Neural cell (in vitro differentiated cells): ENCODE results near the gene LPCAT1. TPM values are rescaled to one million over a fixed set of nuclear protein-coding genes. Genes with fewer than 3 reads are reported as not detected.

ENCODE experiments used
- H2AFZ ChIP-seq: fragments of 200-600, 300-800 bp; sonication (generic), shearing (Covaris generic); 2 replicates; pipeline ENCODE4 v1.6.0; 2014; ENCODE audit warnings: low read depth, mild to moderate bottlenecking, antibody characterized with exemption, low read length, moderate library complexity
- H3F3A ChIP-seq: fragments of 200-600 bp; shearing (Covaris generic); 2 replicates; pipeline ENCODE4 v1.6.1; 2016; ENCODE audit warnings: mild to moderate bottlenecking, moderate library complexity, mixed read lengths, antibody characterized with exemption, low read length; ENCODE audit not compliant: insufficient read depth, poor library complexity, severe bottlenecking
- H3K27ac ChIP-seq: fragments of 200-600, 300-800 bp; sonication (generic), shearing (Covaris generic); 2 replicates; pipeline ENCODE4 v1.5.1; 2014; ENCODE audit warnings: mild to moderate bottlenecking, low read length, moderate library complexity
- H3K27me3 ChIP-seq: fragments of 300-800, 200-600 bp; sonication (generic), shearing (Covaris generic); 2 replicates; pipeline ENCODE4 v1.6.0; 2014; ENCODE audit warnings: mild to moderate bottlenecking, low read depth, low read length, moderate library complexity; ENCODE audit not compliant: insufficient read depth
- H3K36me3 ChIP-seq: fragments of 300-800, 200-600 bp; sonication (generic), shearing (Covaris generic); 2 replicates; pipeline ENCODE4 v1.5.1; 2014; ENCODE audit warnings: mild to moderate bottlenecking, antibody characterized with exemption, low read length, moderate library complexity; ENCODE audit not compliant: insufficient read depth
- H3K4me2 ChIP-seq: fragments of 300-800, 200-600 bp; sonication (generic), shearing (Covaris generic); 2 replicates; pipeline ENCODE4 v1.6.0; 2014; ENCODE audit warnings: mild to moderate bottlenecking, low read length
- H3K4me3 ChIP-seq: fragments of 300-800, 200-600 bp; sonication (generic), shearing (Covaris generic); 2 replicates; pipeline ENCODE4 v1.5.1; 2014; ENCODE audit warnings: mild to moderate bottlenecking, low read length, moderate library complexity
- H3K79me2 ChIP-seq: fragments of 200-600 bp; shearing (Covaris generic); replicated peaks from 2 replicates; pipeline ENCODE4 v1.6.0; 2014; ENCODE audit warnings: mild to moderate bottlenecking, low read length, moderate library complexity; ENCODE audit not compliant: insufficient read depth
- H3K9ac ChIP-seq: fragments of 300-800, 200-600 bp; sonication (generic), shearing (Covaris generic); 2 replicates; pipeline ENCODE4 v1.6.1; 2016; ENCODE audit warnings: mild to moderate bottlenecking, low read length, mixed read lengths
- H3K9me2 ChIP-seq: fragments of 200-600 bp; shearing (Covaris generic); 2 replicates; pipeline ENCODE4 v1.6.1; 2016; ENCODE audit warnings: mild to moderate bottlenecking, low read length, mixed read lengths; ENCODE audit not compliant: insufficient read depth
- H3K9me3 ChIP-seq: fragments of 200-600, 300-800 bp; sonication (generic), shearing (Covaris generic); 2 replicates; pipeline ENCODE4 v1.6.1; 2016; ENCODE audit warnings: mild to moderate bottlenecking, mixed run types, low read length, moderate library complexity, mixed read lengths
- H4K20me1 ChIP-seq: fragments of 200-600 bp; shearing (Covaris generic); 2 replicates; pipeline ENCODE4 v1.6.1; 2016; ENCODE audit warnings: mild to moderate bottlenecking, mixed run types; ENCODE audit not compliant: insufficient read depth
- EP300 ChIP-seq: fragments of 450-650 bp; conservative IDR thresholded peaks from 2 replicates; pipeline ENCODE4 v1.6.1; 2014; ENCODE audit warnings: antibody characterized with exemption, mild to moderate bottlenecking, moderate library complexity; ENCODE audit not compliant: poor library complexity, severe bottlenecking
- EZH2 ChIP-seq: fragments of 200-600, 300-800 bp; shearing (Covaris generic), sonication (generic); IDR thresholded peaks from 2 replicates; pipeline ENCODE4 v1.6.1; 2014; ENCODE audit warnings: antibody characterized with exemption, low read length, borderline replicate concordance, mild to moderate bottlenecking; ENCODE audit not compliant: insufficient read depth, poor library complexity, severe bottlenecking
- MXI1 ChIP-seq: fragments of 450-650 bp; conservative IDR thresholded peaks from 2 replicates; pipeline ENCODE4 v1.6.1; 2014; ENCODE audit warnings: antibody characterized with exemption, mild to moderate bottlenecking; ENCODE audit not compliant: poor library complexity, severe bottlenecking
- POLR2AphosphoS5 ChIP-seq: IDR thresholded peaks from 2 replicates; pipeline ENCODE4 v1.6.1; 2012
- RAD21 ChIP-seq: fragments of 450-650 bp; conservative IDR thresholded peaks from 2 replicates; pipeline ENCODE4 v1.6.1; 2014; ENCODE audit warnings: antibody characterized with exemption, mild to moderate bottlenecking, moderate library complexity
- SMC3 ChIP-seq: fragments of 450-650 bp; conservative IDR thresholded peaks from 2 replicates; pipeline ENCODE4 v1.6.1; 2014; ENCODE audit warnings: antibody characterized with exemption, mild to moderate bottlenecking, moderate library complexity; ENCODE audit not compliant: poor library complexity
- TAF1 ChIP-seq: IDR thresholded peaks from 2 replicates; pipeline ENCODE4 v1.6.1; 2012; ENCODE audit warnings: low read depth
- polyA plus RNA-seq: library from polyadenylated mRNA; depleted of rRNA; stranded (reverse); fragments of >200 nt; gene quantifications from 2 replicates; pipeline ENCODE4 v1.2.3, GENCODE V29; 2014
- TF ChIP-seq, protein P1 (sequence below): fragments of 450-650 bp; IDR thresholded peaks from 2 replicates; pipeline ENCODE4 v1.5.1; 2014; ENCODE audit warnings: antibody characterized with exemption, mild to moderate bottlenecking, moderate library complexity; ENCODE audit not compliant: poor library complexity, severe bottlenecking
- TF ChIP-seq, protein P2 (sequence below): IDR thresholded peaks from 2 replicates; pipeline ENCODE4 v1.6.1; 2012; ENCODE audit warnings: borderline replicate concordance

The LPCAT1 gene
- polyA plus RNA-seq, 1 donor from 2014 or later, result 61.8 TPM

DNA sequence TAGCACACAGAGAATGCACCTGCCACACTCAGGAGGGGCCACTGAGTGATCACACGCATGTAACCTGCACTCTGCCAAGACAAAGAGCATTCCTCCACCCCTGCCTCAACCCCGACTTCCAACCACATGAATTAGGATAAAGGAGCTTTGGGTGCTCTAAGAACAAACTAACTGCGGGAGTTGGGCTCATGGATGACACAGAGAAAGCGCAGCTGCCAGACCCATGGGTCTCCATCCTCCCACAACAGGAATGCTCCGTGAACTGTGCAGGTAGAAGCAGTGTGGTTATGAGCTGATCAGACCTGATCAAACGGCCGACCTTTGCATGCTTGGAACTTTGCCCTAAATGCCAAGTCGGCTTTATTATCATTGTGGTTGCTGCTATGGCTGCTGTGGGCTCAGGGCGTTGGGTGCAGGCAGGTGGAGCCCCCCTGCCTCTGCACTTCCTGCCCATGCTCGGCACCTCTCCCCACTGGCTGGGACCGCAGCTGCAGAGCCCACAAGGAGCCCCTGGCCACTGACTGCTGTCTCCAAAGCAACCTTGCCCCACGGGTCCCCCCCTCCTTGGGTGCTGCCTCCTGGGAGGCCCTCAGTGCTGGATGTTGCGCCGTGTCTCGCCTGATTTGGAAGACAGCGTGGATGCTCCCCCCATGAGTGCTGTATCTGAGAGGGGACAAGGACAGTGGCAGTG, 75.9 kb downstream of the LPCAT1 start:
- no peak overlapping the region for H3K9ac ChIP-seq
- H3K9me3 ChIP-seq, result no peaks in the 10 kb centered on the region
- H3K9me2 ChIP-seq, result no peaks in the 10 kb centered on the region
- H3K4me2 ChIP-seq, result no peak overlapping the region
- no peak overlapping the region for H3K27ac ChIP-seq
- H3K27me3 ChIP-seq, result peaks cover 62% of the 10 kb centered on the region
- TF ChIP-seq MXI1, result no peak
- TF ChIP-seq, protein P1, sequence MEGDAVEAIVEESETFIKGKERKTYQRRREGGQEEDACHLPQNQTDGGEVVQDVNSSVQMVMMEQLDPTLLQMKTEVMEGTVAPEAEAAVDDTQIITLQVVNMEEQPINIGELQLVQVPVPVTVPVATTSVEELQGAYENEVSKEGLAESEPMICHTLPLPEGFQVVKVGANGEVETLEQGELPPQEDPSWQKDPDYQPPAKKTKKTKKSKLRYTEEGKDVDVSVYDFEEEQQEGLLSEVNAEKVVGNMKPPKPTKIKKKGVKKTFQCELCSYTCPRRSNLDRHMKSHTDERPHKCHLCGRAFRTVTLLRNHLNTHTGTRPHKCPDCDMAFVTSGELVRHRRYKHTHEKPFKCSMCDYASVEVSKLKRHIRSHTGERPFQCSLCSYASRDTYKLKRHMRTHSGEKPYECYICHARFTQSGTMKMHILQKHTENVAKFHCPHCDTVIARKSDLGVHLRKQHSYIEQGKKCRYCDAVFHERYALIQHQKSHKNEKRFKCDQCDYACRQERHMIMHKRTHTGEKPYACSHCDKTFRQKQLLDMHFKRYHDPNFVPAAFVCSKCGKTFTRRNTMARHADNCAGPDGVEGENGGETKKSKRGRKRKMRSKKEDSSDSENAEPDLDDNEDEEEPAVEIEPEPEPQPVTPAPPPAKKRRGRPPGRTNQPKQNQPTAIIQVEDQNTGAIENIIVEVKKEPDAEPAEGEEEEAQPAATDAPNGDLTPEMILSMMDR, result no peak
- no peak for TF ChIP-seq POLR2AphosphoS5
- TF ChIP-seq EZH2, result no peak
- no peak for TF ChIP-seq TAF1
- TF ChIP-seq, protein P2, sequence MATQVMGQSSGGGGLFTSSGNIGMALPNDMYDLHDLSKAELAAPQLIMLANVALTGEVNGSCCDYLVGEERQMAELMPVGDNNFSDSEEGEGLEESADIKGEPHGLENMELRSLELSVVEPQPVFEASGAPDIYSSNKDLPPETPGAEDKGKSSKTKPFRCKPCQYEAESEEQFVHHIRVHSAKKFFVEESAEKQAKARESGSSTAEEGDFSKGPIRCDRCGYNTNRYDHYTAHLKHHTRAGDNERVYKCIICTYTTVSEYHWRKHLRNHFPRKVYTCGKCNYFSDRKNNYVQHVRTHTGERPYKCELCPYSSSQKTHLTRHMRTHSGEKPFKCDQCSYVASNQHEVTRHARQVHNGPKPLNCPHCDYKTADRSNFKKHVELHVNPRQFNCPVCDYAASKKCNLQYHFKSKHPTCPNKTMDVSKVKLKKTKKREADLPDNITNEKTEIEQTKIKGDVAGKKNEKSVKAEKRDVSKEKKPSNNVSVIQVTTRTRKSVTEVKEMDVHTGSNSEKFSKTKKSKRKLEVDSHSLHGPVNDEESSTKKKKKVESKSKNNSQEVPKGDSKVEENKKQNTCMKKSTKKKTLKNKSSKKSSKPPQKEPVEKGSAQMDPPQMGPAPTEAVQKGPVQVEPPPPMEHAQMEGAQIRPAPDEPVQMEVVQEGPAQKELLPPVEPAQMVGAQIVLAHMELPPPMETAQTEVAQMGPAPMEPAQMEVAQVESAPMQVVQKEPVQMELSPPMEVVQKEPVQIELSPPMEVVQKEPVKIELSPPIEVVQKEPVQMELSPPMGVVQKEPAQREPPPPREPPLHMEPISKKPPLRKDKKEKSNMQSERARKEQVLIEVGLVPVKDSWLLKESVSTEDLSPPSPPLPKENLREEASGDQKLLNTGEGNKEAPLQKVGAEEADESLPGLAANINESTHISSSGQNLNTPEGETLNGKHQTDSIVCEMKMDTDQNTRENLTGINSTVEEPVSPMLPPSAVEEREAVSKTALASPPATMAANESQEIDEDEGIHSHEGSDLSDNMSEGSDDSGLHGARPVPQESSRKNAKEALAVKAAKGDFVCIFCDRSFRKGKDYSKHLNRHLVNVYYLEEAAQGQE, result no peak
- no peak for TF ChIP-seq RAD21
- no peak for TF ChIP-seq EP300
- no peak for TF ChIP-seq SMC3
- no peak overlapping the region for H3K4me3 ChIP-seq
- no peak overlapping the region for H2AFZ ChIP-seq
- H3K79me2 ChIP-seq, result no peaks in the 10 kb centered on the region
- no peaks in the 10 kb centered on the region for H3F3A ChIP-seq
- H4K20me1 ChIP-seq, result no peaks in the 10 kb centered on the region
- H3K36me3 ChIP-seq, result no peaks in the 10 kb centered on the region

DNA sequence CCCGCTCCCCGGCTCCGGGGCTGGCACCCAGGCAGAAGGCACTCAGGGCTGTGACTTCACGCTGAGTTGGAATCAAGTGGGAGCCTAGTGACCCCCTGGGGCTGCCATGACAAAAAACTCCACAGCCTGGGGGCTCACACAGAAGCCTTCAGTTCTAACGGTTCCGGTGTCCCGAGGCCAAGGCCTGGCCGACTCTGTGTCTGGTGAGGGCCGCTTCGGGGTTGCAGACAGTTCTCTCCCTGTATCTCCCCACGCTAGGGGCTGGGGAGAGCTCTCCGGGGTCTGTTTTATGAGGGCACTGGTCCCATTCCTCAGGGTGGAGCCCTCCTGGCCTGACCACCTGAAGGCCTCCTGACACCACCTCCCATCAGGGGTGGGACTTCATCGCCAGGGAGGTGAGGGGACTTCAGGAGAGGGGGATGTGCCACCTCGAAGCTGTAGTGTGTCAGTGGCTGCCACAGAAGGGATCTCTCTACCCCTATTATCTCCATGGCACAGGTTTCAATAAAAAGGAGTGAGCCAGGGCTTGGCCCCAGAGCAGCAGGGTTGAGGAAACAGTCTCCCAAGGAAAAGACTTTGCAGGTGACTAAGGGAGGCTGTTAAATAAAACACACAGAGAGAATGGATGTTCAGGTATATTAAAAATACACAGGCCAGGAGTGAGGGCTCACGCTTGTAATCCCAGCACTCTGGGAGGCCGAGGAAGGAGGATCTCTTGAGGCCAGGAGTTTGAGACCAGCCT, 77.0 kb downstream of the LPCAT1 start:
- Histone ChIP-seq H4K20me1 (no peaks in the 10 kb centered on the region), H3K9me2 (no peaks in the 10 kb centered on the region), H3K4me3 (no peak overlapping the region), H3K9ac (no peak overlapping the region), H2AFZ (no peak overlapping the region), H3K4me2 (no peak overlapping the region), H3K27me3 (peaks cover 73% of the 10 kb centered on the region), H3K36me3 (no peaks in the 10 kb centered on the region), H3K27ac (no peak overlapping the region), H3K79me2 (no peaks in the 10 kb centered on the region), H3K9me3 (no peaks in the 10 kb centered on the region), H3F3A (no peaks in the 10 kb centered on the region)
- TF ChIP-seq, protein P2, result no peak
- TF ChIP-seq TAF1 (no peak), POLR2AphosphoS5 (no peak), EZH2 (no peak), MXI1 (no peak), RAD21 (no peak), SMC3 (no peak), EP300 (no peak)
- TF ChIP-seq, protein P1, result no peak
